ENCODE measurements around the gene NELFB.
"Not testable (repeated sequence)": the region's sequence is repeated elsewhere in the genome, so short reads cannot be mapped to it uniquely, and the experiment has no call there.

Gene NELFB

DNA sequence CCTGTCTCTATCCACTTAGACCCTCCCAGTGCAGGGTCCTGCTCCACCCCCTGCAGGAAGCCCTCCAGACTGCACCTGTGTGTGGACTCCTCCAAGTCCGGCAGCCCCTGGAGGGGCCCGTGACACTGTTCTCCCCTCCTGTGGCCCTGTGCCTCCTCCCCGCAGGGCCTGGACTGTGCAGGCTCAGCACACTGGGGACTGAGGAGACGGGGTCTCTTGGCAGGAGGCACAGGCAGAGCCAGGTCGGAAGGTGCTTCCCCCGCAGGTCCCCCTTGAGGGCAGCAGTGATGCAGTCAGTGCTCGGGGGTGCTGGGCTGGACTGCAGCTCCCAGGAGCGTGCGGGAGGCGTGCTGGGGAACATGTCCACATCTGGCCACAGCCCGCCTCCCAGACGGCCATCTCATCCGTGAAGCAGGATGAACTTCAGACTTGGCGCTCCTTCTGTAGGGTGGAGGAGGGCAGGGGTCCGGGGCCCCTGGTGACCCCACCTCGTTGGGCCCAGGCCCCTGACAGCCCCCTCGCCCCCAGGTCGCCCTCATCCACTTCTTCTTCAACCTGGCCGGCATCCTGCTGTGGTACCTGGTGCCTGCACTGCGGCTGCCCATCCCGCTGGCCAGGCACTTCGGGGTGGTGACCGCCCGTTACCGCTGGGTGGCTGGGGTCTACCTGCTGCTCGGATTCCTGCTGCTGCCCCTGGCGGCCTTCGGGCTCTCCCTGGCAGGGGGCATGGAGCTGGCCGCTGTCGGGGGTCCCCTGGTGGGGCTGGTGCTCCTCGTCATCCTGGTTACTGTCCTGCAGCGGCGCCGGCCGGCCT, 19.5 kb upstream of the NELFB start:
- DNase-seq, result no peak

DNA sequence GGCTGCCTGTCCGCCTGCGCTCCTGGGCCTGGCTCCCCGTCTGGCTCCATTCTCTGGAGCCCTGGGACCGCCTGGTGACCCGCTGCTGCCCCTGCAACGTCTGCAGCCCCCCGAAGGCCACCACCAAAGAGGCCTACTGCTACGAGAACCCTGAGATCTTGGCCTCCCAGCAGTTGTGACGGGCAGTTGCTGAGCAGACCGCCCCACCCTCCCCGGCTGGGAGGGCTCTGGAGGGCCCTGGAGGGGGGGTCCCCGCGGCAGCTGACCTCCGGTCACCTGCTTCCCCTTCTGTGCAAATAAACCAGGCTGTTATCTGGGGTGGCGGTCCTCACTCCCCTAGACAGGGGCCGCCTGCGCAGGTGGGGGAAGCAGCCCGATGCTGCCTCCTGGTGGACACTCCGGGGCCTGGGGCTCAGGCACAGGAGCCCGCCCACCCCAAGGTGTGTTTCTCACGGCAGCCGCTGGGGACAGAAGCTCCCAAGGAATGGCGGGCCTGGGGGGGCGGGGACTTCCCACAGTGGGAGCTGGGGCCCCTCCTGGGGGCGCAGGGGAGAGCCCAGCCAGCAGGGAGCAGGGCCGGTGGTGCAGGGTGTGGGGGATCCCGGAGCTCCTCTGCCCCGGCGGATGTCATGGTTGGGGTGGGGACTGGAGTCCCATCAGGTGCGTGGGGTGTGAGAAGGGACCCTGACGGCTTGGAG, 18.7 kb upstream of the NELFB start:
- DNase-seq, result peak; percentile 89 to 91

DNA sequence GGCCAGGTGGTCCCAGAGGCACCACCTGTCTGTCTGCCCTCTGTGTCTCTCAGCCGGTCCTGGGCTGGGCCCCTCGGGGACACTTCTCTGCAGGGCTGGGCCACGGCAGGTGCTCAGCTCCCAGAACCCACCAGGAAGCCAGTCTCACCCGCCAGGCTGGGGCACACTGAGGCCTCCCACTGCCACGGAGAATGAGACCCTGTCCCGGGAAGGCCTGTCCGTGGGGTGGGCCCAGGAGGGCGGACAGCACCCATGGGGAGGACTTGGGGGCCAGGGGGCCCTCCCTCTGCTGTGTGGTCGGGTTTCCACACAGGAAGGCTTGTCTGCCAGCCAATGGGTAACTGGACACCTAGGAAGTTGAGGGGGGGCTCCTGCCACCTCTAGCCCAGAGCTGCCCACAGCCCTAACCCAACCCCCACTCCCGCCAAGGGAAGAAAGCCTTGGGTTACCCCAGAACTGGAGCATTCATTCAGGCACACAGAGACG, 18.1 kb upstream of the NELFB start:
- no peak for DNase-seq

- DNase-seq, result no peak
Observed at GRCh38 chr9:137237759-137238726, 17.1 kb upstream of the NELFB start.

GRCh38 chr9:137239541-137240200, 15.5 kb upstream of the NELFB start:
- not testable (repeated sequence) for DNase-seq

DNA sequence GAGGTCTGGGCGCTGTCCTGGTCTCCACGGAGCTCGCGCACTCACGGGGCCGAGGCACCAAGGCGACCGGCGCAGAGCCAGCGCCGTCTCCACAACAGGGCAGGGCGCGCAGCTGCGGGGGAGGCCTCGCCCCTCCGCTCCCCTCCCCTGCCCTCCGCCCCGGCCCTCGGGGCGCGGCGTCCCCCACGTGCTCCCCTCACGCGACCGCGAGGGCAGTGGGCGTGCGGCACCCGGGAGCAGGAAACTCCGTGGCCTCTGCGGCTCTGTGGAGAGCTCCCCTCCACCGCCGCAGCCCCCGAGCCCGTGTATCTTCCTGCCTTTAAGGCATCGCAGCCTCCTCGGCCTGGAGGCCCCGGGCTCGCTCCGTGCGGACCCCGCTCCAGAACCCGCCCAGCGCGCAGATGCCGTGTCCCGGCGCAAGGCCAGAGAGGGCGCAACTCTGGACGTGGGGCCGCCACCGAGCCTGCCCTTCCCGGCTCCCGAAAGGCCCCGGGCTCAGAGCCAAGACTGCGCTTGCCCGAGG, 14.7 kb upstream of the NELFB start:
- DNase-seq, result peak; percentile 57 to 66

- peak; percentile 95 to 97 for DNase-seq
Observed at GRCh38 chr9:137240841-137241489, 14.2 kb upstream of the NELFB start, which contains the start of gene TUBB4B. Gene TUBB4B (plus strand): TSS chr9:137241287. CDS start chr9:137241361, 74 bp downstream.

DNA sequence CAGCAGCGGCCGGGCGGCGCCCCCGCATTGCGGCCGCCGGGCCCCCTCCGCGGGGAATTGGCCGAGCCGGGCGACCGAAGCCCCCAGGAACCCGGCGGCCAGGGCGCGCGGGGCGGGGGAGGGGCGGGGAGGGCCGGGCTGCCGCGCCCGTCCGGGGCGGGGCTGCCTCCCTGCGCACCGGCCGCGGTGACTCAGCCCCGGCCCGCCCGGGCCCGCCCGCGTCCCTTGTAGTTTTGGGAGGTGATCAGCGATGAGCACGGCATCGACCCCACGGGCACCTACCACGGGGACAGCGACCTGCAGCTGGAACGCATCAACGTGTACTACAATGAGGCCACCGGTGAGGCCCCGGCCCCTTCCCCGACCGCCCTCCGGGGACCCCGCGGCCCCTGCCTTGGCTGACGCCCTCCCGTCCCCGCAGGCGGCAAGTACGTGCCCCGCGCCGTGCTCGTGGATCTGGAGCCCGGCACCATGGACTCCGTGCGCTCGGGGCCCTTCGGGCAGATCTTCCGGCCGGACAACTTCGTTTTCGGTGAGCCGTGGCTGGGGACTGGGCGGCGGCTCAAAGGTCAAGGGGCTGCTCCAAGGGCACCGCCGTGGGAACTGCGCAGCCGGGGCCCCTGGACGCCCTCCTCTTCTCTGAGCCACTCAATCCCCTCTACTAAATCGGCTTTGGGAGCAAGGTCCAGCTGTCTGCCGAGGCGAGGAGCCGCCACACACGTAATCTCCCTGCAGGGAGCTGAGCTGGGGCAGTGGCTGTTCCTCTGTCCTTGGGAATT, 13.4 kb upstream of the NELFB start:
- peak; percentile 64 to 72 for DNase-seq

DNA sequence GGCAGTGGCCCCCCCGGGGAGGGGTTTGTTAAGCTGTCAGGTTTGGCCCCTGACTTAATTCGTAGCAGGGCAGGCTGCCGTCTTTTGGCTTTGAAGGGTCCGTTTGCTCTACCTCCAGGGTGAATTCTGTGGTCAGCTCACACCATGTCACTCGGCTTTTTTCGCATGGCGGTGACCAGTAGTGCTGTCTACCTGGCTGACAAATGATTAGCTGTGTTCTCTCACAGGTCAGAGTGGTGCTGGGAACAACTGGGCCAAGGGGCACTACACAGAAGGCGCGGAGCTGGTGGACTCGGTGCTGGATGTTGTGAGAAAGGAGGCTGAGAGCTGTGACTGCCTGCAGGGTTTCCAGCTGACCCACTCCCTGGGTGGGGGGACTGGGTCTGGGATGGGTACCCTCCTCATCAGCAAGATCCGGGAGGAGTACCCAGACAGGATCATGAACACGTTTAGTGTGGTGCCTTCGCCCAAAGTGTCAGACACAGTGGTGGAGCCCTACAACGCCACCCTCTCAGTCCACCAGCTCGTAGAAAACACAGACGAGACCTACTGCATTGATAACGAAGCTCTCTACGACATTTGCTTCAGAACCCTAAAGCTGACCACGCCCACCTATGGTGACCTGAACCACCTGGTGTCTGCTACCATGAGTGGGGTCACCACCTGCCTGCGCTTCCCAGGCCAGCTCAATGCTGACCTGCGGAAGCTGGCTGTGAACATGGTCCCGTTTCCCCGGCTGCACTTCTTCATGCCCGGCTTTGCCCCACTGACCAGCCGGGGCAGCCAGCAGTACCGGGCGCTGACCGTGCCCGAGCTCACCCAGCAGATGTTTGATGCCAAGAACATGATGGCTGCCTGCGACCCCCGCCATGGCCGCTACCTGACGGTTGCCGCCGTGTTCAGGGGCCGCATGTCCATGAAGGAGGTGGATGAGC, 12.6 kb upstream of the NELFB start:
- DNase-seq, result no peak

- not testable (repeated sequence) for DNase-seq
Observed at GRCh38 chr9:137243266-137243625, 11.9 kb upstream of the NELFB start.

GRCh38 chr9:137243626-137244485, 11.3 kb upstream of the NELFB start:
- no peak for DNase-seq

- no peak for DNase-seq
Observed at GRCh38 chr9:137244486-137245449, 10.4 kb upstream of the NELFB start.

GRCh38 chr9:137245450-137246421, 9.4 kb upstream of the NELFB start:
- no peak for DNase-seq

DNA sequence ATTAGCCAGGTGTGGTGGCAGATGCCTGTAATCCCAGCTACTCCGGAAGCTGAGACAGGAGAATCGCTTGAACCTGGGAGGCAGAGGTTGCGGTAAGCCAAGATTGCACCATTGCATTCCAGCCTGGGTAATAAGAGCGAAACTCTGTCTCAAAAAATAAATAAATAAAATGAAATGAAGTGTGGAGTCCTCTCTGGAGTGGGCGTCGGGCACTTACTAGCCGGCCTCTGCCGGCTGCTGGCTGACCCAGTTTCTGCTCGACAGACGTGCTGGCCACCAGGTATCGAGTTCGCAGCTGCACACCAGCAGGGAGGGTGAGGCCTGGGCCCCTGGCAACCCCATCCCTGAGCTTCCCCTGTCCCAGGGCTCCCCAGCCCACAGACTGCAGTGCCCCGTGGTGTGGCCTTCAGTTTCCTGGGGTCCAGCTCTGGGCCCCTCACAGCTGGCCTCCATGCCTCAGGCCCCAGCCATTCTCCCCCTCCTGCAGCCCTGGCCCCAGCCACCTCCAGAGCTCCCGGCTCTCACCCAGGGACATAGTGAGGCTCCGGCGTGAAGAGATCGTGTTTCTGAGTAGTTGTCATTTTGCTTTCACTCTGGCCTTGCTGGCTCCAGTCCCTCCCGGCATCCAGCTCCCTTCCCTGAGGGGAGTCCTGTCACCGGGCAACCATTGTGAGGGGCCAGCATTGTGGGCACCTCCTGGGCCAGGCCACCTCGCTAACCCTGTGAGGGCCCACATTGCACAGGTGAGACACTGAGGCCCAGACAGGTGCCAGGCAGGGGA, 7.8 kb upstream of the NELFB start:
- DNase-seq, result no peak

DNA sequence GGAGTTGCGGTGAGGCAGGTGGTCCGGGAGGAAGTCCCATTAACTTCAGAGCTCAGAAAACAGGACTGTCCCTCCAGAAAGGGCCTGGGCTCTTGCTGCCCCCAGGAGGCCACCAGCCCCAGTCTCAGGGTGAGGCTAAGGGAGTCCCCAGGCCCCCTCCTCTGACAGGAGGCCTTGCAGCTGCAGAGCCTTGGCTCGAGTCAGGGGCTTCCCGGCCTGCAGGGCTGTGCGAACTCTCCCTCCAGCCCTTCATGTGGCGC, 7.3 kb upstream of the NELFB start:
- no peak for DNase-seq

Data from activated CD4-positive, alpha-beta T cell treated with anti-CD3 and anti-CD28 coated beads, Interleukin-2, amount 50 U/mL, for 4 hours (primary cell).